Inflammatory macrophage treated with lipopolysaccharide for 1 hour (primary cell): ENCODE measurements around the gene RANBP3L.
"Not testable (repeated sequence)": the region's sequence is repeated elsewhere in the genome, so short reads cannot be mapped to it uniquely, and the experiment has no call there.

Experiments
- DNase-seq, 2 donors: peaks; one replicate each; pipeline ENCODE4 v3.0.0-alpha.2; 2020 to 2022

RANBP3L gene, protein sequence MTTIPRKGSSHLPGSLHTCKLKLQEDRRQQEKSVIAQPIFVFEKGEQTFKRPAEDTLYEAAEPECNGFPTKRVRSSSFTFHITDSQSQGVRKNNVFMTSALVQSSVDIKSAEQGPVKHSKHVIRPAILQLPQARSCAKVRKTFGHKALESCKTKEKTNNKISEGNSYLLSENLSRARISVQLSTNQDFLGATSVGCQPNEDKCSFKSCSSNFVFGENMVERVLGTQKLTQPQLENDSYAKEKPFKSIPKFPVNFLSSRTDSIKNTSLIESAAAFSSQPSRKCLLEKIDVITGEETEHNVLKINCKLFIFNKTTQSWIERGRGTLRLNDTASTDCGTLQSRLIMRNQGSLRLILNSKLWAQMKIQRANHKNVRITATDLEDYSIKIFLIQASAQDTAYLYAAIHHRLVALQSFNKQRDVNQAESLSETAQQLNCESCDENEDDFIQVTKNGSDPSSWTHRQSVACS

GRCh38 chr5:36301858-36302603 is at the start of gene RANBP3L:
RANBP3L (minus strand) TSS chr5:36301902; CDS start chr5:36301416, 486 bp downstream.
- peak in 1 of 2 donors; percentile 25 for DNase-seq

DNA sequence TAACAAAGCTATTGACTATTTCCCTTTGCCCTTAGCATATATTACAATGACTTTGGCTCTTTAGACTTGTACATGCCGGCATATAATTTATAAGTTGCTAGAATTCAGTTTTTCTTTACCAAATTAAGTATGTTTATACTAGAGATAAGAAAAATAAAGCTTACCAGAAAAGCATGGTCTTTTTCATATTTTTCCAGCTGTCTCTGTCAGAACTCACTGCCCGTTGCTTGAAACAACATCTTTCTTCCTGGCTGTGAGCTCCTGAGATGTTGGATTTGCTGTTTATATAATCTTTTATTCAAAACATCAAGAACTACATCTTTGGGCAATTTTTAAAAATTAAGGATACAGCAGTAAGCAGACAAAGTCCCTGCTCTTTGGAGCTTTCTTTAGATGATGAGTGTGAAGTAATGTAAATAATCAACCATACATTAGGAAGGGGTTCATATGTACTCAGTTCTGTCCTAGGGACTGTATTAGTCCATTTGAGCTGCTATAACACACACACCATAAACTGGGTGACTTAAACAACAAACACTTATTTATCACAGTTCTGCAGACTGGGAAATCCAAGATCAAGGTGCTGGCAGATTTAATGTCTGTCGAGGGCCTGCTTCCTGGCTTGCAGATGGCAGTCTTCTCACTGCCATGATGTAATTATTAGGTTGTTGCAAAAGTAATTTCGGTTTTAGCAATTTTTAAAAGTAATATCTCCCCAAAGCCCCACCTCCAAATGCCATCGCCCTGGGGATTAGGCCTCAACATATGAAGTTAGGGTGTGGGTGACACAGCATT is 45.4 kb upstream of the RANBP3L start:
- DNase-seq: no peak

GRCh38 chr5:36344899-36345298 is 43.2 kb upstream of the RANBP3L start:
- DNase-seq: no peak

GRCh38 chr5:36341720-36342119 is 40.0 kb upstream of the RANBP3L start:
- not testable (repeated sequence) for DNase-seq

DNA sequence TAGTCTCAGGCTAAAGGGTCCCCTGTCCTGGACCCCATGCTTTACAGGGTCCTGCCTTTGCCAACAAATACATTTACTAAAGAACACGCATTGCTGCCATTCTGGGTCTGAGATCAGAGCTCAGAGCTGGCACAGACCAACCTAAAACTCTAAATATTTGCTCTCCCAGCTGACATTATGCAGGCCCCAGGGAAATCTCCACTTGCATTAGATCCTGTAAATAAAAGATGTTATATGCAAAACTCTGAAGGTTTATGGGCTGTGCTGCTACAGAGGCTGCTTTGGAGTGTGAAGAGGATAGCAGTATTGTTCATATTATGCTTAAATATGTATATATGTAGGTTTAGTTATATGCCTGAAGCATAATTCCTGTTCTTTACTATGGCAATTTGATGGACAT is 35.9 kb upstream of the RANBP3L start:
- no peak for DNase-seq

DNA sequence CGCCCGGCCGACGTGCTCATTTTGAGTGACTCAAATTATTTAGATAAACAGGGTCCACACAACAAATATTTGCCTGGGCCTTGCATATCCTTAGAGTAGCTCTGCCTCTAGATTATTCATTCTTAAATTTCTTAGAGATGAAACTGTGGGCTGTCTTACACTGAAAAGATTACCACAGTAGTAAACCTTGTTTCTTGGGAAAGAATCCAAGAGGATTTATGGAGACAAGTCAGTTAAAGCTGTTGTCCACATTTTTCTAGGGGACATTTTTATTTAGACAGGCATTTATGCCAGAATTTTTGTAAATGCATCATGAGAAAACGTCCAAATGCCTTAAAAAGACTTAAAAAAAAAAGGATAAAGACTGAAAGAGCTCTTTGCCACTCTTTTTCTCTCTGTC is 32.6 kb upstream of the RANBP3L start:
- DNase-seq: no peak

DNA sequence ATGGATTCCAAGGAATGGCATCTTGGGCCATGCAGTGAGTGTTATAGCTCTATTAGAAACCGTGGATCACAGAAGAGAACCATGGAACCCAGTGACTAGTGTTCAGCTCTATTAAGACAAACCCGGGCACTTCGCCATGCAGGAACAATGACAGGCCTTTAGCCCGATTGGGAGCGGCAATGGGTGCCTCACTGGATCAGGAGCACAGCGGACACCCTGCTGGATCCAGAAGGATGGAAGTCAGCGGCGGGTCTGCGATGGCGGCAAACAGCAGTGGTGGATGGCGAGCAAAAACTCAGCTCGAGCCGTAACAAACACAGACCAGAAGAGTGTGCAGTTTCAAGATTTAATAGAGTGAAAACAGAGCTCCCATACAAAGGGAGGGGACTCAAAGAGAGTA is 31.0 kb upstream of the RANBP3L start:
- not testable (repeated sequence) for DNase-seq

DNA sequence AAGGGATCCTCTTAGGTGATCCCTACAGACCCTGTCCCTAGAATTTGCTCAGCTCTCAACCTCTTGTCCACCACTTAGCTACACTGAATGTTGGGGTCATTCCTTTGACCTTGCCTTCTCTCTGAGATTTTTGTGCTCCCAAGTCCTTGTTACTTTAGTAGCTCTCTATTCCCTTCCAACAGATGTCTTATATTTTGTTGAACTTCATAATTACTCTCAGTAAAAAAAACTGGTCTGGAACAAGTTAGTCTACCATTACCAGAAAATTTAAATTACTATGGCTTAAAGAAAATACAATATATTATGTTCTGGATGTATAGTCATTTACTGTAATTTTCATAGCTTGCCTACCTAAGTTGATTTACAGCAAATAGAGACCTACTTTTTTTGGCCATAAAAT is 23.5 kb upstream of the RANBP3L start:
- no peak for DNase-seq

DNA sequence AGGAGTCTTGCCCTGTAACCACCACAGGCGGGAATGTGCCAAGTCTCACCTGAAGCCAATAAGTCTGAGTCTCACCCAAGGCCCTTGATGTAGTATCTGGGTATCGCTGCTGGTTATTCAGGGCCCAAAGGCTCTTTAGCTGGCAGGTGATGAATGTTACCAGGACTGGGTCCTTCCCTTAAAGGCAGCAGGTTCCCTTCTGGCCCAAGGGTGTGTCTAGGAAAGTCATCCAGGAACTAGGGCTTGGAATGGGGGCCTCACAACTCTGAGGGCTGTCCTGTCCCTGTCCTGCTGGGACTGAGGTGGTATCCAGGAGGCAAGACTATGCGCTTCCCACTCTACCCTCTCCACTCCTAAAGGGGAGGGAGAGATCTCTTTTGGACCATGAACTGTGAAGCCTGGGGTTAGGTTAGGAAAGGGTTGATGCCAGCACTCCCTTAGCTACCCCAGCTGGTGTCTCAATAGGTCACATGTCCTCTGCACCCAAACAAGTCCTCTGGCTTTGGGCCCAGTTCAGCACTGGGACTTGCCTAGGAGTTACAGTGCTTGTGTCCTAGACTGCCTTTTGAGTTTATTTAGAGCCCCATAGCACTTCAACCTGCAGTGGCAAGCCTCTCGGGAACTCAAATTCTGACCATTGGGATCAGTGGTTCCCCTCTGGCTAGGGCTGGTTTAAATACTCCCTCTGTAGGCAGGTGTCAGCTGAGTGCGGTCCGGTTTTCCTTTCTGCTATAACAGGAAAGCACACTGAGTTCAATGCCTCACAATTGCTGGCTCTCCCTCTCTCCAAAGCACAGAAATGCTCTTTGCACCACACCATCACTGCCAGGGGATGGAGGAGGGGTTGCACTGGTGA is 22.5 kb upstream of the RANBP3L start:
- no peak for DNase-seq

DNA sequence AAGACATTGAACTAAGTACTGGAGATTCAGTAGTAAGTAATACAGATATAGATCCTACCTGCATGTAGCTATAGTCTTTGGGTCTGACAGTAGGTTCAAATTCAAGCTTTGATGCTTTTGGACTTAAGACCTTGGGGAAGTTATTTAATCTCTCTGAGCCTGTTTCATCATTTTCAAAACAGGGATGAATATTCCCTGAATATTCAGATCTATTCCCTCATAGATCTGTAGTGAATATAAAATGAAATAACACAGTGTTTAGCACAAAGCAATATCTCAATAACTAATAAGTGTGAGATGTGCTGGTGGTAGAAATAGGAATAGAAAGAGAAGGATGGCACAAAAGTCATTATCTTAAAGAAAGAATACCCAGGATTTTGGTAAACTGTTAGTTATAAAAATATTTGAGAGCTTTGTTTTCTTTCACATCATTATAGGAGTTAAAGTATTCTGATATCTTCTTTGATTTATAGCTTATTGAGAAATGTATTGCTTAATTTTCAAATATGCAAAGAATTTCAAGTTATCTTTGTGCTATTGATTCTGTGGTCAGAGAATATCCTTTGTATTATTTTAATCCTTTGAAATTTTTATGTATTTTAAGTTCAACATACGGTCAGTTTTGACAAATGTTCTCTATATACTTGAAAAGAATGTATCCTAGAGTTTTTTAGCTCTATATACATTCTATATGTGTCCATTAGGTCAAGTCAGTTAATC is 11.4 kb upstream of the RANBP3L start:
- DNase-seq: no peak

GRCh38 chr5:36311956-36312355 is 10.3 kb upstream of the RANBP3L start:
- DNase-seq: no peak

- DNase-seq: no peak
These were observed 8.4 kb upstream of the RANBP3L start for GRCh38 chr5:36310138-36310537.

- DNase-seq: peak; percentile 29 to 66
These were observed 4.0 kb upstream of the RANBP3L start for GRCh38 chr5:36305571-36306326.

DNA sequence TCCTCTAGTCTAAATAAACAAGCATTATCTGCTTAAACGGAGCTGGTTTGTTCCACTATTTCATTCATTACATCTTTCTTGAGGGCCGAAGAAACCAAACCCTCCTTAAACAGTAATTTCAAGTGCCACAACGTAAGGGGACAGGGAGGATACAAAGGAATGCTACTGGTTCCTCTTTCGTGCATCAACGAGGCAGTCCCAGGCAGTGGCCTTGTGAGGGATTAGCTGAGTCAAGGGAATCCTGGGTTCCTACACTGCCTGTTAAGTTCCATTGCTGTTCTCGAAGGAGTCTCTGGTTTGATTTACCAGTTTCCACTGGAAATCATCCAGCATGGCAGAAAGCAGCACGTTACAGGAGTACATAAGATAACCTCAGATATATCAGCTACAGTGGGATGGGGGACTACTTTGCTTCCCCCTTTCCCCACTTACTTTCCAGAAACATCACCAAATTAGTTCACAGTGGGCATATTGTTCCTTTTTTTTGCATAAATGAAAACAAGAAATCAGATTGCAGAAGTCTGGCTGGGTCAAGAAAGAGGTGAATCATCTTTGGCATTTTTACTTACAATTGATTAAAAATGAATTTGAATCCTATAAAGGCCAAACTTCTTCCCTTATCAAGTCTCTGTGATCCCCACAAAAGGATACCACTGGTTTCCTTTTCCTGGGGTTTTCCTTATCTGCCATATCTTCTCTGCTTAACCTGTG is 2.5 kb upstream of the RANBP3L start:
- DNase-seq: peak; percentile 34 to 59

GRCh38 chr5:36300927-36301540 is 668 bp downstream of the RANBP3L start:
- no peak for DNase-seq

- no peak for DNase-seq
These were observed 1.3 kb downstream of the RANBP3L start for GRCh38 chr5:36300191-36300926.

GRCh38 chr5:36298552-36298951 is 3.1 kb downstream of the RANBP3L start:
- peak; percentile 45 to 56 for DNase-seq

DNA sequence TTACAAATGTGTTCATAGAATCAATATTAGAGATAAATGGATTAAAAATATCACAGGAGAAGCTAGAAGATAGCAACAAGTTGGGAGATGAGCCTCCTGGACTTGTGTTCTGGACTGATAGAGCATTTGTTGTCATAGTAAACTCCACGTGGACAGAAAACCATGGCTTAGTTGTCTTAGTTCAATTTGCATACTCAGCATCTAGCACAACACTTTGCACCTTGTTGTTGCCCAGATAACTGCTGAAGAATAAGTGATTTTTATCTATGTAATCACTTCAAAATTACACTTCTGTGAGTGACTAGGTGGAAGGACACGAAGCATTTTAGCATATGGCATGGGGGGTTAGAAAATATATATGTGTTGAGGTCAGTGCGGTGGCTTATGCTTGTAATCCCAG is 4.0 kb downstream of the RANBP3L start:
- no peak for DNase-seq
